AG04450 (cell line): ENCODE measurements around the gene CDV3. TPM values are rescaled to one million over a fixed set of nuclear protein-coding genes. Genes with fewer than 3 reads are reported as not detected.
"Not testable (repeated sequence)": the region's sequence is repeated elsewhere in the genome, so short reads cannot be mapped to it uniquely, and the experiment has no call there.

Source experiments
- CTCF ChIA-PET: fragments of 300-600, 350-600 bp; formaldehyde crosslinking; extraction: SDS; loops from one replicate; lab custom pipeline; 2022; ENCODE audit warnings: antibody characterized with exemption, inconsistent platforms; lab: Charles Lee
- POLR2A ChIA-PET: fragments of 350-600 bp; formaldehyde crosslinking; extraction: SDS; loops from one replicate; lab custom pipeline; 2021; ENCODE audit warnings: antibody characterized with exemption, inconsistent platforms; lab: Yijun Ruan, JAX
- DNase-seq: peaks from one replicate; pipeline ENCODE4 v3.0.0-alpha.2; 2011; ENCODE audit warnings: low read depth, low spot score
- H3K27ac ChIP-seq: one replicate; pipeline ENCODE4 v1.5.1; 2012; ENCODE audit warnings: low read depth, low read length, control low read depth
- H3K27me3 ChIP-seq: one replicate; pipeline ENCODE4 v1.6.0; 2012; ENCODE audit warnings: low read length; ENCODE audit not compliant: control insufficient read depth, insufficient read depth
- H3K4me3 ChIP-seq: 2 replicates; pipeline ENCODE4 v1.5.1; 2011; ENCODE audit warnings: mild to moderate bottlenecking, low read depth, low read length, control low read depth
- H3K9me3 ChIP-seq: 2 replicates; pipeline ENCODE4 v1.5.1; 2012; ENCODE audit warnings: low read length; ENCODE audit not compliant: control insufficient read depth, insufficient read depth
- CTCF ChIP-seq: IDR thresholded peaks from 2 replicates; pipeline ENCODE4 v1.5.1; 2011; ENCODE audit warnings: low read depth, low read length, control low read depth, inconsistent platforms
- polyA plus RNA-seq: library from polyadenylated mRNA; depleted of rRNA; stranded (reverse); fragments of >200 nt; gene quantifications from 2 replicates; pipeline ENCODE4 v1.2.3, GENCODE V29; 2011

The CDV3 gene
- polyA plus RNA-seq, 1 experiment = 164 TPM

- DNase-seq = no peak
- peaks cover 8% of the 10 kb centered on the region for H3K9me3 ChIP-seq
- no peak overlapping the region for H3K27ac ChIP-seq
- H3K27me3 ChIP-seq = no peaks in the 10 kb centered on the region
- ChIA-PET POLR2A (interaction anchor here (0.8 kb wide), 1 partner anchor 24 kb away, joined by 3 read pairs; the partner anchor contains the start of gene CDV3), CTCF (interaction anchor here (0.6 kb wide), 1 partner anchor 8 kb away, joined by 3 read pairs; no protein-coding TSS in a partner anchor)
- no peak for TF ChIP-seq CTCF
- H3K4me3 ChIP-seq = no peak overlapping the region
Measured at GRCh38 chr3:133549565-133549964, 23.9 kb upstream of the CDV3 start.

- CTCF ChIA-PET = not testable (repeated sequence)
Measured at GRCh38 chr3:133551589-133551988, 21.9 kb upstream of the CDV3 start.

GRCh38 chr3:133561679-133562078 is 11.8 kb upstream of the CDV3 start:
- DNase-seq = no peak
- Histone ChIP-seq H3K4me3 (no peak overlapping the region), H3K9me3 (no peaks in the 10 kb centered on the region; the same call in 1 of the 2 replicates), H3K27me3 (no peaks in the 10 kb centered on the region), H3K27ac (no peak overlapping the region)
- TF ChIP-seq CTCF = no peak
- ChIA-PET CTCF (interaction anchor here (0.6 to 2.1 kb wide), 5 partner anchors 17 to 829 kb away, joined by 3 to 11 read pairs (median 6); no protein-coding TSS in a partner anchor), POLR2A (no interaction called here)

More at GRCh38 chr3:133551589-133551988, 21.9 kb upstream of the CDV3 start:
- H3K4me3 ChIP-seq, H3K27me3 ChIP-seq, DNase-seq, H3K27ac ChIP-seq, POLR2A ChIA-PET, H3K9me3 ChIP-seq: not testable (repeated sequence)

GRCh38 chr3:133562376-133562775 is 11.1 kb upstream of the CDV3 start:
- TF ChIP-seq CTCF = no peak
- DNase-seq = no peak
- H3K27me3 ChIP-seq = no peaks in the 10 kb centered on the region
- no peak overlapping the region for H3K27ac ChIP-seq
- ChIA-PET POLR2A (interaction anchor here (1.5 to 2.3 kb wide), 4 partner anchors 11 to 29 kb away, joined by 4 to 8 read pairs (median 5); partner anchors contain the start of gene CDV3), CTCF (interaction anchor here (0.6 to 2.2 kb wide), 5 partner anchors 11 to 1310 kb away, joined by 3 to 9 read pairs (median 6); partner anchors contain the start of gene CDV3)
- no peak overlapping the region for H3K4me3 ChIP-seq
- H3K9me3 ChIP-seq = no peaks in the 10 kb centered on the region; the same call in 1 of the 2 replicates

GRCh38 chr3:133563186-133563591 is 10.3 kb upstream of the CDV3 start:
- no peaks in the 10 kb centered on the region; the same call in 1 of the 2 replicates for H3K9me3 ChIP-seq
- no peak for TF ChIP-seq CTCF
- H3K4me3 ChIP-seq = no peak overlapping the region
- H3K27ac ChIP-seq = no peak overlapping the region
- CTCF ChIA-PET = interaction anchor here (0.6 to 2.2 kb wide), 5 partner anchors 10 to 100 kb away, joined by 3 to 9 read pairs (median 4); partner anchors contain the start of gene CDV3
- no peaks in the 10 kb centered on the region for H3K27me3 ChIP-seq
- POLR2A ChIA-PET = interaction anchor here (0.7 to 2.3 kb wide), 5 partner anchors 10 to 272 kb away, joined by 3 to 8 read pairs (median 4); partner anchors contain the start of gene CDV3
- DNase-seq = no peak
